Activated CD8-positive, alpha-beta memory T cell treated with anti-CD3 and anti-CD28 coated beads for 4 hours (primary cell): Measurements from ENCODE around the gene PET117.
"Not testable (repeated sequence)": the region's sequence is repeated elsewhere in the genome, so short reads cannot be mapped to it uniquely, and the experiment has no call there.

Experiments used
- DNase-seq, 2 donors: peaks; one replicate each; pipeline ENCODE4 v3.0.0-alpha.2; 2020; ENCODE audit warnings: low read depth in 2 of 2

Gene PET117, protein sequence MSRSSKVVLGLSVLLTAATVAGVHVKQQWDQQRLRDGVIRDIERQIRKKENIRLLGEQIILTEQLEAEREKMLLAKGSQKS

DNA sequence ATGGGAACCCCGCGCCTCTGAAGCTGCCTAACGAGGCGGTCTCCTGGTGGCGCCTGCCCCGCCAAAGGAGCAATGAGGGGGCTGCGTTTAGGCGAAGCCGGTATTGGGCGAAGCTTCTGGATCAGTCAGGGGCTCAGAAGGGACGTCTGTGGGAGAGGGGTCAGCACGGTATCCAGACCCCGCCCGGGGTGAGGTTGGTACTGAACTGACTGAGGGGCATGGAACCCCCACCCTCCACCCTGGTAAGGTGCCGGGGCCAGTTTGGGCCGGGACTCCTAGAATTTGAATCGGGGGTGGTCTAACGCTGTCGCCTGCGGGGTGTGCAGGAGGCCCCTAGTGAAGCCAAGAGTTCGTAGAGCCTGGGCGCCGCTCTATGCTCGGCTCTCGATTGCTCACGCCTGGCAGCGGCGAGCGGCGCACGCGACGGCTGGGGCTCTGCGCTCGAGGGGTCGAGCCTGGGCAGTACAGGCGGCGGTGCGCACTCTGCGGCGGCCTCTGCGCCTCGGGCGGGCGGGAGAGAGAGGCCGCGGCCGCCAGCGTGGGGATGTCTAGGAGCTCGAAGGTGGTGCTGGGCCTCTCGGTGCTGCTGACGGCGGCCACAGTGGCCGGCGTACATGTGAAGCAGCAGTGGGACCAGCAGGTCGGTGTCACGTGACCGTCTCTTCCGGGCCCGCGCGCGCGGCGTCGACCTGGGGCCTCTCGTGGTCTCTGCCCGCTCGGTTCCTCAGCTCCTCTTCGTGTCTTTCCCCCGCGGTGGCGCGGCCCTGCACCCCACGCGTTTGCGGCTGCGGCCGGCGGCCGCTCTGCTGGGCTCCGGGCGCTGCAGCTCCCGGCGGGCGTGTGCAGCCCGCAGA, at the start of gene PET117, which contains the start of gene KAT14:
Gene PET117 (plus strand): TSS at position 452 of the 854 bp plus-strand sequence. CDS start 93 bp downstream, at position 545.
Gene KAT14 (plus strand): TSS at position 452 of the 854 bp plus-strand sequence. CDS start 4,798 bp downstream, outside the sequence.
- DNase-seq = peak; percentile 76 to 80

DNA sequence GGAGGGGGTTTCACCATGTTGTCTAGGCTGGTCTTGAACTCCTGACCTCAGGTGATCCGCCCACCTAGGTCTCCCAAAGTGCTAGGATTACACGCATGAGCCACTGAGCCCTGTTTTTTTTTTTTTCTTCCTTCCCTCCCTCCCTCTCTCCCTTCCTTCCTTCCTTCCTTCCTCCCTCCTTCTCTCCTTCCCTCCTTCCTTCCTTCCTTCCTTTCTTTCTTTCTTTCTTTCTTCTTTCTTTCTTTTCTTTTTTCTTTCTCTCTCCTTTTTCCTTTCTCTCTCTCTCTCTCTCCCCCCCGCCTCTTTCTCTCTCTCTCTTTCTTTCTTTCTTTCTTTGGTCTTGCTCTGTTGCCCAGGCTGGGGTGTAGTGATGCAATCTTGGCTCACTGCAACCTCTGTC, 49.4 kb upstream of the PET117 start:
- not testable (repeated sequence) for DNase-seq

DNA sequence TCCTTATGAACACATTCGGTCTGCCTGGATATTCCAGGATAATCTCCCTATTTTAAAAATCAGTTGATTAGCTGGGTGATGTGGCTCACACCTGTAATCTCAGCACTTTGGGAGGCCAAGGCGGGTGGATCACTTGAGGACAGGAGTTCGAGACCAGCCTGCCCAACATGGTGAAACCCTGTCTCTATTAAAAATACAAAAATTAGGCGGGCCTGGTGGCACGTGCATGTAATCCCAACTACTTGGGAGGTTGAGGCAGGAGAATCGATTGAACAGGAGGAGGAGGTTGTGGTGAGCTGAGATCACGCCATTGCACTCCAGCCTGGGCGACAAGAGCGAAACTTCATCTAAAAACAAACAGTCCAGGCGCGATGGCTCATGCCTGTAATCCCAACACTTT, 48.8 kb upstream of the PET117 start:
- not testable (repeated sequence) for DNase-seq

DNA sequence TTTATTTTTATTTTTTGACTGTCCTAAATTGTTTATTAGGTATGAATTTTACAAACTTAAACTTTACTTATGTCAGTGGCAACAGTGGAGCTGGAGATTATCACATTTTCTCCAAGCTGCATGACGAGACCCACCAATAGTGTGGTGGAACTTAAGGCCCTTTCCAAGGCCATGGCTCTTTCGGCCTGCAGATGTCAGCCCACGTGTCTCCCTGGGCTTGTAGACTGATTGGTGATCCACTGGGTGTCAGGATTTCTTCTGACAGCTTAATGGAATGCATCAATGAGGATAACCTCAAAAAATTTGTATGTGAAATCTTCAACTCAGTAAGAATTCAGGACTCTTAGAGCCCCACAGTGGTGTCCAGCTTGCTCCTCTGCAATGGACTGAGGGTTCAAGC, 47.6 kb upstream of the PET117 start:
- no peak for DNase-seq

DNA sequence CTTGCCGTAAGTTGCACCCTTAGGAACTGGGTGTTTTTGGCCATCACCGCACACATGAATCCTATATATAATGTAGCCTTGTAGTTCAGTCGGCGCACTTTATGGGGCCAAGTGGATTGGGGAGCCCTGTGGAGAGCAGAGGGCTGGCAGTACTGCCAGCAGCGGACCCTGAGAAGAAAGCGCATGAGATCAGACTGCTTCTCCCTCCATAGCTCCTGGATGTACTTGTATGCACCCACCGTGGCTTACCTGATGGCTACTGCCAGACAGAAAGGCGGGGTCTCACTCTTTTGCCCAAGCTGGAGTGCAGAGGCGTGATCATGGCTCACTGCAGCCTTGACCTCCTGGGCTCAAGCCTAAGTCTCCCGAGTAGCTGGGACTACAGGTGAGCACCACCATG, 47.2 kb upstream of the PET117 start:
- DNase-seq = no peak

DNA sequence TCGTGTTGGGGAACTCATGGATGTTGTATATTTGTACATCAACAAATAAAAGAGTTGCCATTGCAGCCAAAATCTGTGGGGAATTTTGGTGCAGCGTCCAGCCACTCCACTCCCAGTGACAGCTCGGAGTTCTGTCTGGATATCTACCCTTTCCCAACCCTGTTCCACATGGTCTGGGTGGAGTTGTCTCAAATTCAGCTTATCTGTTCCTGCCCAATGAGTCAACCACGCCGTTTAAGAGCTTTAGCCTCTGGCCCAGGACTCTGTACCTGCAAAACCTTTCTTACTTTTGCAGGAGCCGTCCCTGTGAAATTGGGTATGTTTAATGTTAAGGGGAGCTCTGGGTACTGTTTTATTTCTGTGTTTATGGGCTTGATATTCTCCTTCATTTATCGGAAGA, 46.0 kb upstream of the PET117 start:
- no peak for DNase-seq

DNA sequence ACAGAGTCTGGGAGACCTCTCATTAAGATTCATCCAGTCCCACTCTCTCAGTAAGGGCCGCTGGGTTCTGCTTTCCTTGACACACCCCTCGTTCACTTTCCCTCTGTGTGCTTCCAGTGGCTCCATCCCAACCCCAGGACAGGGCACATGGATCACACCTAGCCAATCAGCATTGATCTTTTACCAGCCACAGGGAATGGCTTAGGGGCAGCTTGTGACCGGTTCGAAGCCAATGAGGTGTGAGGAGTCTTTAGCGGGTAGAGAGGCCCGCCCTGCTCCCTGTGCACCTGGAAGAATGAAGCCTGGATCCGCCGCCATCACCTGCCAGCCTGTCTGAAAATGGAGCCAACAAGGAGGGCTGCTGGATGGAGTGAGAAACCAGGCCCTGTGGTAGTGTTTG, 44.8 kb upstream of the PET117 start:
- DNase-seq = no peak

DNA sequence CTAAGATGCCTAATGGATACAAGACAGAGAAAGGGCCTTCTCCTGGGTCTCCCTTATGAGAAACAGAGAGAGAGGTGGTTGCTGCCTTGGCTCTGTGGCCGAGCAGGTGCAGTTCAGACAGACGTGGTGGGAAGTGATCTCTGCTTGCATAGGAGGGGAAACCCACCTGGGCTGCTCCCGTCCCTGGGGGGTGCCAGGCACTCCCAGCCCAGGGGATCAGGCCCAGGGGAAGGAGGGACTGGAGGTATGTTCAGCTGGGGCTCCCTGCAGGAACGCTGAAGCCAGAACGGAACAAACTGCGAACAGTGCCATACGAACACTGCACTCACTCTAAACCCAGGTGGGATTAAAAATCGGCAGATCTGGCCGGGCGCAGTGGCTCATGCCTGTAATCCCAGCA, 44.3 kb upstream of the PET117 start:
- no peak for DNase-seq

DNA sequence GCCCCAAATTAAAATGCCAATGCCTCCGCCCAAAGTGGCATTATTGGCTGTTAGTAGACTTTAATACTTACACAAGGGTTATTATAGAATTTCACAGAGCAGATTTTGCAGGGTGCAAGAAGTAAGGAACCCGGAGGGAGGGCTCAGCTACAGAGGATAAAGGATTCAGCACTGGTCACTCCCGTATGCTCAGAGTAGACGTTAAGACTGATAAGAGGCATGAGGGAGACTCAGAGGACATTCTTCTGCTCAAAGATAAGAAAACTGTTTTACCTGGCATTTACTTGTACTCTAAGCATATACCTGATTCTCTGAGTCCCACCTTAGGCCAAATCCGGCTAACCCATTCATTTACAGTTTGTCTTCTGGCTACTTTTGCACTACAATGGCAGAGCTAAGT, 43.5 kb upstream of the PET117 start:
- no peak for DNase-seq

DNA sequence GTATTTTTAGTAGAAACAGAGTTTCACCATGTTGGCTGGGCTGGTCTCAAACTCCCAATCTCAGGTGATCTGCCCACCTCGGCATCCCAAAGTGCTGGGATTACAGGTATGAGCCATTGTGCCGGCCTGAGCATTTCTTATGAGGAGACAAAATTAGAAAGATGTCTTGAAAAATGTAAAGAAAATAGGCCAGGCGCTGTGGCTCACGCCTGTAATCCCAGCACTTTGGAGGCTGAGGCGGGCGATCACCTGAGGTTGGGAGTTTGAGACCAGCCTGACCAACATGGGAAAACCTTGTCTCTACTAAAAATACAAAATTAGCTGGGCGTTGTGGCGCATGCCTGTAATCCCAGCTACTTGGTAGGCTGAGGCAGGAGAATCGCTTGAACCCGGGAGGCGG, 37.1 kb upstream of the PET117 start:
- not testable (repeated sequence) for DNase-seq

DNA sequence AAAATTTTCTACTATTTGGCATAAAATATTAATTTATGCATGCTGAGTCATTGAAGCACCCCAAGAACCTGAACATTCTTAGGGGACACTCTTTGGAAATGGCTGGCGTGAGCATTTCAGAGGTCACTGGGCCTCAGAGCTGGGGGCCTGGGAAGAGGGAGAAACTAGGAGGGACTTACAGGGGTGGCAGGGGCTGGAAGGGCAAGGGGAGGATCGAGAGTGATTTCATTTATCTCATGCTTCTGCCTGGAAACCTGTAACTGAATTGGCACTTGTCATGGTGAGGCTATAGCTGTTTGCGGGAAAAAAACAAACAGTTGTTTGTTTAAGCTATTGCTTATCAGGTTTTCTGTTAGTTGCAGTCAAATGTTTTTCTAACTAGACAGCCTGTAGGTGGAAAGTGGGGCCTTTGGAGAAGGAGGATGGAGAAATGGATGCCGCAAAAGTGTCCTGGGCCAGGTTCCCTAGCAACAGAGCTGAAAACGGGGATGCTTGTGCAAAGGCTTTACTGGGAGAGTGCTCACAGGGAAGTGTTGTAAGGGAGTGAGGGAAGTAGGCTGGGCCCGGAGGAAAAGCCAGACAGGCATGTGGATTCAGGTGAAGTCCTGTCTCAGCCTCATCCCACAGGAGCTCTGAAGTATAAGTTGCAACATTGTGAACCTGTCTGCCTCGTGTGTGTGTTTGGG, 36.4 kb upstream of the PET117 start:
- no peak for DNase-seq

DNA sequence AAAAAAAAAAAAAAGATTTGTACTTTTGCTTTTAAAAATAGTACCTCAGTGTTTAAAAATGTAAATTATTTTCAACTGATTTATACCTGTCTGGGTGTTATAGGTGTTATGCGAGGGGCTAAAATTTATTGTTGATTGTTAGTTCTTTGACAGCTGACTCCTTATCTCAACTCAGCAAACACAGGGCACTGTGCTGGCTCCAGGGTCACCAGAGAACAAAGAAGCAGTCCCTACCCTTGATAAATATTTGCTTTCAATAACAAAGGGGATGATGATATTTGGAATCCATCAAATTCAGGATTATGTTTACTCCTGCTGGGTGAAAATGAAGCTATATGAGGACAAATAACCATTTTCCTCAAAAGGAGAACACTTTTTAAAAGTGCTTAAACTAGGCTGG, 34.2 kb upstream of the PET117 start:
- no peak for DNase-seq

DNA sequence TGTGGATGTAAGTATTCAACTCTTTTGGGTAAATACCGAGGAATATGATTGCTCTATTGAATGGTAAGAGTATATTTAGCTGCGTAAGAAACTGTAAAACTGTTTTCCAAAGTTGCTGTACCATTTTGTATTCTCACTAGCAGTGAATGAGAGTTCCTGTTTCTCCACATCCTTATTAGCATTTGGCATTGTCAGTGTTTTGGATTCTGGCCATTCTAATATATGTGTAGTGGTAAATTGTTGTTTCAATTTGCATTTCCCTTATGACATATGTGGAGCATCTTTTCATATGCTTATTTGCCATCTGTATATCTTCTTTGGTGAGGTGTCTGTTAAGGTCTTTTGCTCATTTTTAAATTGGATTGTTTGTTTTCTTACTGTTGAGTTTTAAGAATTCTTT, 29.3 kb upstream of the PET117 start:
- DNase-seq = no peak

DNA sequence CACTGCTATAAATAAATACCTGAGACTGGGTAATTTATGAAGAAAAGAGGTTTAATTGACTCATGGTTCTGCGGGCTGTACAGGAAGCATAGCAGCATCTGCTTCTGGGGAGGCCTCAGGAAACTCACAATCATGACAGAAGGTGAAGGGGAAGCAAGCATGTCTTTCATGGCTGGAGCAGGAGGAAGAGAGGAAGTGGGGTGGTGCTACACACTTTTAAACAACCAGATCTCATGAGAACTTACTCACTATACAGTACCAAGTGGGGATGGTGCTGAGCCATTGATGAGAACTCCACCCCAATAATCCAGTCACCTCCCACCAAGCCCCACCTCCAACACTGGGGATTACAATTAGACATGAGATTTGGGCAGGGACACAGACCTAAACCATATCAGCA, 9.1 kb upstream of the PET117 start:
- not testable (repeated sequence) for DNase-seq

DNA sequence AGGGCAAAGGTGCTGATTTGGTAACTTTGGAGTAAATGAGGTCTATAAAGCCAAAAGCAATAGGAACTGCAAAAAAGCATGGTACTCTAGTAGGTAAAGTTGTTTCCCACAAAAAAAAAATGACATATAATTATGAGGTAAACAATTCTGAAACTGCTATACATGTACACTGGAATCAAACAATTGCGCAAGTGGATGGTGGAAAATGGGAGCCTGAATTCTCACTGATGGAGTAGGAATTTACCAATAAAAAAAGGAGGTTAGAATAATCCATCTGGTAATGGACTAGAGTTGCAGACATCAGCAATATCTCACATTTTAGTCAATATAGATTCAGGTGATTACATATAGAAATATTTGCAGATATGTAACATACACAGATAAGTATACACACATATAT, 5.0 kb upstream of the PET117 start:
- no peak for DNase-seq

DNA sequence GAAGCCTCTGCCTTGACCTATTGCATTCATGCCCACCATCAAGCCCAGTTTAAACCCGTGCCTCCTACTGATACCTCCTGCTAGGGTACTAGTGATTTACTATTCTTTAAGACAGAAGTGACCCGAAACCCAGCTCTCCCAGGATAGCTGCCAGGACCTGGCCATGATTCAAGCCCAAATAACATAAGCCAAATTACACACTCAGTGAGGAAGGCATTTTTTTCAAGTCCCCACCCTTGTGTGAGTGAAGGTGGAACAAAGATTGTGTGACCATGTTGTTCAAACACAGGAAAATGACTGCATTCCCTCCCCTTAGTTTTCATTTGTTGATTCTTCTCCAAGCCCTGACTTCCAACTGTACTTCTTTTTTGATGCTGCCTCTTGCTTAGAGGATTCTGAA, 3.7 kb upstream of the PET117 start:
- no peak for DNase-seq

DNA sequence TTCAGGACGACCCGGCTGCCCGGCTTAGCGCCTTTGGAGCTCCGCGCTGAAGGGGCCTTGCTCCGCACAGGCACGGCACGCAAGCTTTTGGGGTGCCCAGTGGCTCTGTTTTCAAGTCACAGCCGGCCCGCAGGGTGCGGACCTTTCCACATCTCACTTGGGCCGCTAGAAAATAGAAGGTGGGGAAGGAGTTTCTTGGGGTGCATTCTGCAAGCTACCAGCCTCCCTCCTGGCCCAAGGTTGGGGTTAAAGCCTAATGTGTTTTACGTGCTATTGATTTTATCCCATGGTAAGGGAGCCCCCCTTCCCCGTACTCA, 561 bp downstream of the PET117 start:
- DNase-seq = no peak

DNA sequence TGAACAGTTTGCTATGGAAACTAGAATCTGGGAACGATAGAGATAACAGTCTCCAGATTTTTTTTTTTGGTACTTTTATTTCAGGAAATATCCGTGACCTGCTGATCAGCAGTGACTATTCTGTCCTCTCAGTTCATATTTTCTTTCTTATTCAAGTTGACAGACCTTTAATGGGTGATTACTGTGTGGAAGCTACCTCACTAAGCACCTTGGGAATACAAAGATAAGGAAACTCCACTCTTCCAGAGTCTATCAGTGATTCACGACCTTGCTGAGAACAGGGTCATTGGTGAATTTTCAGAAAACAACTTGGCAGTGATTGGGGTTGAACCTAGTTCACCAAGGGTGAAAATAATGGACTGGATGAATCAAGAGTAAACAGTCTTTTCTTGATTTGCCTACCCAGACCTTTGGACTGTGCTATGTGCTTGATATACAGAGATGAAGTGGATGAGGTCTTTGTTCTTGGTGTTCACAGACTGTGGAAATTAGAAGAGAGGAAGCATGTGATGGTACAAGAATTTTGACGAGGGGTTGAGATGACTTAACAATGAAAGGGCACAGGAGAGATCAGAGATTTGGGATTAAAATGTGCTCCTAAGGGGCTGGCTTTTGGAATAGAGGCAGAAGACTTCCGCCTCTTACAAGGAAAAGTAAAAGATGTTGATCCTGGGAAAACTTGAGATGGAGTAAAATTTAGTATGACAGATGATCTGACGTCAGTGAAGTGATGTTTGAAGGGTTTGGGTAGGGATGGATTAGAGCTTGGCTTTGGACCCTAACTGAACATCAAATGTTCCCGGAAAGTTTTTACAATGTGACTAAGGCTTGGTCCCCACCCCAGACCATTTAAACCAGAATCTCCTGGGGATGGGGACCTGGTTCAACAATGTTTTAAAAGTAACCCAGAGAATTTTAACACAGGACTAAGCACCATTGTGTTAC, 1.2 kb downstream of the PET117 start:
- DNase-seq = no peak

DNA sequence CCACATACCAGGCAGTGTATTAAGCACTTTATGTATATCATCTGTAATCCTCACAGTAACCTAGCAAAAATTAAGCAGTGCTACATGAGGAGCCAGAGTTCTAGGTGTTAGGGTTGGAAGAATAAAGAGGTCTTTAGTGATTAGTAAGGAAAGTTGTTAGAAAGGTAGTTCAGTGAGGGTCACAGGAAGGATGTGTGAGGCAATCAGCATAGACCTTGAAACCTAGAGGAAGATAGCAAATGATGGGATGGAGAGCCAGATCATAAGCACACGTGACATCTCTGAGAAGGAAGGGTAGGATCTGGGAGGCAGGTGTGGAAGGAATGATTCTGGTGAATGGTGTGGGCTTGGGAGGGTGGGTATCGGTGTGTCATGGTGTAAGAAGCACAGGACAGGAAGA, 2.2 kb downstream of the PET117 start:
- DNase-seq = no peak

DNA sequence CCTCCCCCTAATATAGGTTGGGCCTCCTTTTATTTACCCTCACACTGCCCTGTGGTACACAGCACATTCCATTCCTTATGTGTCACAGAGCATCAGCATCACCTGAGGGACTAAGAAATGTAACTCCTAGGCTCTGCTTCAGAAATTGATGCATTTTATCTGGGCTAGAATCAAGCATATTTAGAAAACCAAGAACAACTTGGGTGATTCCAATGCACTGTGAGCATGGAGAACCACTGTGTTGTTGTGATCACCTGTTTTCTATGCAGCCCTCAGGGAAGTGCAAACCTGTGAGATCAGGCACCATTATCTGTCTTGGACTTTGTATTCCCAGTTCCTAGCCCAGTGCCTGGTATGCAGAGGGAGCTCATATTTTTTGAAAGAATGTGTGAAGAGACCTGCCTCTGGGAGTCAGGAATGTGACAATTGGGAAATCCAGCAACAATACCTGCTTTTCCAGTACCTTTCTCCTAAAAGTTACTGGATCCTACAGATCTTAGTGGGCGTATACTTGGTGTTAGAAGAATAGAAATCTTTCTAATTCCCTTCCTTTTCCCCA, 7.0 kb downstream of the PET117 start:
- no peak for DNase-seq

DNA sequence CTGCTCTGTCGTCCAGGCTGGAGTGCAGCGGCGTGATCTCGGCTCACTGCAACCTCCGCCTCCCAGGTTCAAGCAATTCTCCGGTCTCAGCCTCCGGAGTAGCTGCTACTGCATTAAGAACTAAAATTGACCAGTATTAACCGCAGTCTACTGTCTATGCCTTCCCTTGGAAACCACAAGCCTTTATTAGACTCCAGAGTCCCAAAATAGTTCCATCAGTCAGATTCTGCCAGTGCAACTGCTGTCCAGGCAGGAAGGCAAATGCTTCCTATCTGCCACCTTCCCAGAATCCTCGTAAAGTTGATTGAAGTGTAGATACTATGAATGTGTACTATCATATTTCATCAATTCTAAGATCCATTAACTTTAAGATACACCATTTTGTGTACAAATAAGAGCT, 16.7 kb downstream of the PET117 start:
- no peak for DNase-seq

DNA sequence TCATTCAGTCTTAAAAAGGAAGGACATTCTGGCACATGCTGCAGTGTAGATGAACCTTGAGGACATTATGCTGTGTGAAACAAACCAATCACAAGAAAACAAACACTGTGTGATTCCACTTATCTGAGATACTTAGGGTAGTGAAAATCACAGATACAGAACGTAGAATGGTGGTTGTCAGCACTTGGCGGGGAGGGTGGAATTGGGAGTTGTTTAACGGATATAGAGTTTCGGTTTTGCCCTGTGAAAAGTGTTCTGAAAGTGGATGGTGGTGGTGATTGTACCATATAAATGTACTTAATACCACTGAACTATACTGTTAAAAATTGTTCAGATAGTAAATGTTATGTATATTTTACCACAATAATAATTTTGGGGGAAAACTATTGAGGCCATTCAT, 18.4 kb downstream of the PET117 start:
- no peak for DNase-seq
